Heart right ventricle (tissue), 16 donors: ENCODE measurements around the gene PTPRM. TPM values are rescaled to one million over a fixed set of nuclear protein-coding genes. Genes with fewer than 3 reads are reported as not detected.

Experiments used
- ATAC-seq, 8 donors: fragments of 200-7000 bp; cut with Tn5 transposase; one replicate each; pipeline ENCODE4 v1.9.1; 2020; ENCODE audit warnings: mild to moderate bottlenecking in 8 of 8, moderate library complexity in 8 of 8, moderate number of reproducible peaks in 1 of 8
- DNase-seq, 2 donors: peaks; one replicate each; pipeline ENCODE4 v3.0.0-alpha.2; 2020
- H3K27ac ChIP-seq, 10 donors: fragments of 200-600 bp; sonication (generic) in 2 of 10; one replicate each; pipeline versions ENCODE4 v1.5.0 to v1.8.0; 2020 to 2022; ENCODE audit warnings: mild to moderate bottlenecking in 3 of 10
- H3K27me3 ChIP-seq, 7 donors: fragments of 200-600 bp; one replicate each; pipeline ENCODE4 v1.8.0; 2021 to 2022; ENCODE audit warnings: mild to moderate bottlenecking in 2 of 7
- H3K36me3 ChIP-seq, 9 donors: fragments of 200-600 bp; sonication (generic) in 1 of 9; one replicate each; pipeline versions ENCODE4 v1.5.0 to v1.8.0; 2020 to 2022; ENCODE audit warnings: mild to moderate bottlenecking in 2 of 9
- H3K4me1 ChIP-seq, 9 donors: fragments of 200-600 bp; sonication (generic) in 1 of 9; one replicate each; pipeline versions ENCODE4 v1.5.0 to v1.8.0; 2020 to 2022; ENCODE audit warnings: mild to moderate bottlenecking in 4 of 9
- H3K4me3 ChIP-seq, 10 donors: fragments of 200-600 bp; sonication (generic) in 2 of 10; one replicate each; pipeline versions ENCODE4 v1.5.0 to v1.8.0; 2020 to 2022; ENCODE audit warnings: mild to moderate bottlenecking in 7 of 10, moderate library complexity in 2 of 10
- H3K9me3 ChIP-seq, 11 donors: fragments of 200-600 bp in 10 of 11; sonication (generic) in 2 of 11; one replicate each; pipeline versions ENCODE4 v1.5.0 to v1.8.0; 2013 to 2022; ENCODE audit warnings: mild to moderate bottlenecking in 2 of 11, control low read depth in 1 of 11, moderate library complexity in 1 of 11
- CTCF ChIP-seq, 9 donors: fragments of 200-600 bp; sonication (generic) in 2 of 9; IDR thresholded peaks; one replicate each; pipeline versions ENCODE4 v1.5.0 to v1.8.0; 2021 to 2022; ENCODE audit warnings: antibody characterized with exemption in 9 of 9, mild to moderate bottlenecking in 5 of 9, moderate library complexity in 1 of 9
- WGBS, 2 donors: extraction: QIAGEN DNeasy Blood & Tissue Kit; methylation state at CpG; one replicate each; pipeline ENCODE4 v1.1.7; 2013; ENCODE audit warnings: inconsistent platforms in 1 of 2; 5-methylcytosine and 5-hydroxymethylcytosine counted together
- intact Hi-C, 10 donors: fragments of 100-400 bp; cut with DNase I; formaldehyde crosslinking; loops; one replicate each; pipeline versions ENCODE4 v1.11.1 to v1.14.2; 2022
- polyA plus RNA-seq, 2 donors: library from polyadenylated mRNA; stranded (reverse); fragments of 200-250 nt; gene quantifications; one replicate each; pipeline ENCODE4 v1.2.3, GENCODE V29; 2013
- total RNA-seq, 10 donors: library from RNA; stranded (reverse); fragmentation: NEBNext Ultra II Directional in 3 of 10; extraction: Animal tissue kit (Norgen Biotek cat#: 25700) in 3 of 10; gene quantifications; one replicate each; pipeline versions ENCODE4 v1.2.1 to v1.2.4, GENCODE V29; 2021 to 2023
- donor health status: Arrhythmogenic right ventricular cardiomyopathy.
- donor health status: ischemic (EF 13 %, LVEDD 7.1; RV severe dilation, severe dysfunction).
- donor health status: healthy with polysubstance abuse.
- donor health status: DM: no; HTN: yes; CAD: no.
- donor health status: DM: no; HTN: no; CAD: no.
- donor health status: ischemic (EF 25% LVEDD 6.9; RV normal size, moderate dysfunction).
- donor health status: ischemic (EF 25% LVEDD 5.7; RV mildly dilated, moderate dysfunction).
- donor health status: healthy.
- donor health status: DM: yes; HTN: yes; CAD: no.
- donor health status: Ischemic cardiomyopathy.
- donor health status: ischemic (EF 35%, LVEDD 5.7; RV mildly dilated, moderate dysfunction).
- donor health status: nonischemic (EF 11% LVEDD 7.7; RV severe dilation, severe dysfunction).
- donor health status: DM: yes; HTN: yes; CAD: no.
- donor health status: PGD.
- donor health status: ischemic (EF 29% LVEDD 5.4; RV normal size, mild dysfunction).
- donor health status: nonischemic (EF 23%, LVEDD 6.1; RV moderate dilation, normal function).

The PTPRM gene
- total and polyA plus RNA-seq, 12 donors: 81.7 to 170 (median 132) TPM

DNA sequence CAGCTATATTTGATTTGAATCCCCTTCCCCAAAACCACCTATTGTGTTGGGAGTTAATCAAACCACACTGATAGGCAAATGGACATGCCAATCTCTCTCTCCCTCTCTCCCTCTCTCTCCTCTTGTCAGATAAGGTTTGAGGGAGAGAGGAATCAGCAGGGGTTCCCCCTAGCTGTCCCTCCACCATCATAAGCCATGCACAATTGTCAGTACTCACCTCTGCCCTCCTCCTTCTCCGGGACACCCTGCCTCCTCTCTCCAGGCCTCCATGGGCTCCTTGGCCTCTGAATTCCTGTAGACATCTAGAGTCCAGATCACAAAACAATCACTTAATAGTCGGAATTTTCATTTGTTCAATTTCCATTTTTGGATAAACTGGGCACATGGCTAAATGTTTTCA is 798.4 kb downstream of the PTPRM start:
- intact Hi-C loops: loop anchor here in 4 of 10 donors (10.0 kb wide), 5 partner anchors 71 to 281 kb away; no protein-coding TSS in a partner anchor
- TF ChIP-seq CTCF (IDR thresholded peaks at IDR 0.05): no peak
- Histone ChIP-seq H3K27me3 (peaks cover 0 to 15% (median 0%) of the 10 kb centered on the region in 7 donors), H3K4me1 (peaks cover 0 to 36% (median 23%) of the 10 kb centered on the region in 9 donors), H3K36me3 (peaks cover 0 to 15% (median 0%) of the 10 kb centered on the region in 9 donors), H3K27ac (no peak overlapping the region), H3K4me3 (no peak overlapping the region), H3K9me3 (no peaks in the 10 kb centered on the region)
- ATAC-seq (no peak), DNase-seq (no peak)
- WGBS, 2 donors: 93 to 95% methylated on average over 2 of the region's 2 CpGs

- H3K4me3 ChIP-seq: no peak overlapping the region
- H3K36me3 ChIP-seq: peaks cover 0 to 14% (median 0%) of the 10 kb centered on the region in 9 donors
- ATAC-seq (peak in 4 of 8 donors; percentile 13 to 55 (median 24)), DNase-seq (no peak)
- no peak for TF ChIP-seq CTCF (IDR thresholded peaks at IDR 0.05)
- H3K27me3 ChIP-seq: peaks cover 0 to 15% (median 0%) of the 10 kb centered on the region in 7 donors
- no peak overlapping the region for H3K27ac ChIP-seq
- 69 to 75% methylated on average over 5 of the region's 5 CpGs for WGBS, 2 donors
- H3K9me3 ChIP-seq: no peaks in the 10 kb centered on the region
- intact Hi-C loops: loop anchor here in 4 of 10 donors (10.0 kb wide), 5 partner anchors 71 to 281 kb away; no protein-coding TSS in a partner anchor
- H3K4me1 ChIP-seq: peaks cover 0 to 36% (median 23%) of the 10 kb centered on the region in 9 donors
Observed at GRCh38 chr18:8366070-8366469, 799.0 kb downstream of the PTPRM start.

GRCh38 chr18:8366656-8367055 is 799.5 kb downstream of the PTPRM start:
- ATAC-seq (peak in 4 of 8 donors; percentile 14 to 30 (median 24)), DNase-seq (no peak)
- TF ChIP-seq CTCF (IDR thresholded peaks at IDR 0.05): no peak
- Histone ChIP-seq H3K27ac (no peak overlapping the region), H3K9me3 (no peaks in the 10 kb centered on the region), H3K4me3 (peak overlapping the region in 3 of 10 donors; percentile 44 to 45 (median 45)), H3K36me3 (peaks cover 0 to 14% (median 0%) of the 10 kb centered on the region in 9 donors), H3K4me1 (peaks cover 0 to 36% (median 23%) of the 10 kb centered on the region in 9 donors), H3K27me3 (peaks cover 0 to 15% (median 0%) of the 10 kb centered on the region in 7 donors)
- intact Hi-C loops: loop anchor here in 4 of 10 donors (10.0 kb wide), 5 partner anchors 72 to 282 kb away; no protein-coding TSS in a partner anchor
- WGBS, 2 donors: 59 to 65% methylated on average over 16 of the region's 16 CpGs

DNA sequence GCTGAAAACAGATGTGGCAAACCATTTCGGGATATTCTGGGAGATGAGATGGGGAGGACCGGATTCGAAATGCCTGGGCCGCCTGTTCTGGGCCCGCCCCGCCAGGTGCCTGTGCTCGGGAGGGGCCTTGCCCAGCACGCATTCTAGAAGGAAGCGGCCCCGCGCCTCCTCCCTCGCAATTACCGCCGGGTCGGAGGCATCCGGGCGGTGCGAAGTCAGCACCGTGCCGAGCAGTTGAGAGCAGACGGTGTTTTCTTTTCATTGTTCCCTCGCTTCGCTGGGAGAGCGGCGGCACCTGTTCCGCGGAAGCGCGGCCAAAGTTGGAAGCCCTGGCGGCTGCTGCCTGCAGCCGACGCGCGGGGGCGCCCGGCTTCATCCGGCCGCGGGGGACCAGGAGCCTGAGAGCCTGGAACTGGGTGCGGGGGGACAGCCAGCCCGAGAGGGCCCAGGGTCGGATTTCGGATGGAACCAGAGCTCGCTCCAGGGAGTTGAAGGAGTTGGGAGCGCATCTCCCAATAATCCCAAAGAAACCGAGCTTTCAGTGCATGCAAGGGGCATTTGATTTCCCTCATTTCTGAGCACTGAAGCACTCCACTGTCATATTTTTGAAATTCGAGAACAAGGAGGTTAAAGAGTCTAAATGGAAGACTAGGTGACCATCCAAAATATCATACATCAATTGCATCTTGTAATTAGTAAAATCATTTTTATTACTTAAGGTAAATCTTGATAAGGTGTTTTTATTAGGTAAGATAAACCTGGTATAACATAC is 800.3 kb downstream of the PTPRM start:
- DNase-seq: peak; percentile 11 to 38
- Histone ChIP-seq H3K9me3 (no peaks in the 10 kb centered on the region), H3K27ac (no peak overlapping the region), H3K36me3 (peaks cover 0 to 15% (median 0%) of the 10 kb centered on the region in 9 donors), H3K4me1 (peaks cover 0 to 36% (median 23%) of the 10 kb centered on the region in 9 donors), H3K4me3 (peak overlapping the region in 9 of 10 donors; percentile 4 to 50 (median 44)), H3K27me3 (peaks cover 0 to 15% (median 0%) of the 10 kb centered on the region in 7 donors)
- WGBS, 2 donors: 14 to 15% methylated on average over 47 of the region's 47 CpGs
- intact Hi-C loops: loop anchor here in 4 of 10 donors (10.0 kb wide), 5 partner anchors 73 to 283 kb away; no protein-coding TSS in a partner anchor
- peak; percentile 34 to 70 (median 60) for ATAC-seq
- peak; percentile 25 to 73 (median 50) for TF ChIP-seq CTCF (IDR thresholded peaks at IDR 0.05)
